Measurements from ENCODE around the gene FSCN2.

Gene FSCN2

GRCh38 chr17:81545160-81545949 lies 17.2 kb downstream of the FSCN2 start:
- DNase-seq (ENCODE audit: insufficient read length, low spot score) (no peak), FAIRE-seq (no peak)
- TF ChIP-seq CTCF (IDR thresholded peaks at IDR 0.05; ENCODE audit: insufficient read depth, missing control alignments), result no peak

DNA sequence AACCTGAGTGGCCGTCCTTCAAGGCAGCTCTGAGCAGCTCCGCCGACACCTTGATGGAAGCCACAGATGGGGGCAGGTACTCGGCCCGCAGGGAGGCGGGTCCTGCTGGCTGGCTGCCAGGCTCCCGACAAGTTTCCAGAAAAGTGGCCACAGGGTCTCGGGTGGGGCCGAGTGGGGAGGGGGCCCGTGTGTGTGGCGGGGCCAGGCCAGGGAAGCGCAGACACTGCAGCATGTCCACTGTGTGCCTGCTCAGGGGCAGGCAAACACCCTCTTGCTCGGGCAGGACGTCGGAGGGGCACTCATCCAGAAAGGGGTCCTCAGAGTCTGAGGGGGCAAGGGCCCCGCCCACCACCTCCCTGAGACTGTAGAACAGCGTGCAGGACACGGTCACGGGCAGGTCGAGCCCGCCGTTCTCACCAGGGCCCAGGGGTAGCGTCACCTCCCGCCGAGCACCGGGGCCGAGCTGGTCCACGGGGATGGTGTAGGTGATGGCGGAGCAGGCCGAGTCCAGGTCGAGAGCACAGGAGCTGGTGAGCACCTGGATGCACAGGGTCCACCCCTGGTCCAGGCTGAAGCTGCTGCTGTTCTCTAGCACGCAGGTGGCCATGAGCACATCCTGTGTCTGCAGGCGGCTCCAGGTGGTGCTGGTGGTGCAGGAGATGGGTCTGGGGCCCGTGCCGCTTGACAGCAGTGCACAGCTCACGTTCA lies 18.9 kb downstream of the FSCN2 start:
- DNase-seq (ENCODE audit: insufficient read length, low spot score) (no peak), FAIRE-seq (no peak)
- TF ChIP-seq CTCF (IDR thresholded peaks at IDR 0.05; ENCODE audit: insufficient read depth, missing control alignments), result no peak

- no peak for TF ChIP-seq CTCF (IDR thresholded peaks at IDR 0.05; ENCODE audit: insufficient read depth, missing control alignments)
- DNase-seq (ENCODE audit: insufficient read length, low spot score) (no peak), FAIRE-seq (no peak)
These were observed 19.4 kb downstream of the FSCN2 start for GRCh38 chr17:81547614-81547982.

DNA sequence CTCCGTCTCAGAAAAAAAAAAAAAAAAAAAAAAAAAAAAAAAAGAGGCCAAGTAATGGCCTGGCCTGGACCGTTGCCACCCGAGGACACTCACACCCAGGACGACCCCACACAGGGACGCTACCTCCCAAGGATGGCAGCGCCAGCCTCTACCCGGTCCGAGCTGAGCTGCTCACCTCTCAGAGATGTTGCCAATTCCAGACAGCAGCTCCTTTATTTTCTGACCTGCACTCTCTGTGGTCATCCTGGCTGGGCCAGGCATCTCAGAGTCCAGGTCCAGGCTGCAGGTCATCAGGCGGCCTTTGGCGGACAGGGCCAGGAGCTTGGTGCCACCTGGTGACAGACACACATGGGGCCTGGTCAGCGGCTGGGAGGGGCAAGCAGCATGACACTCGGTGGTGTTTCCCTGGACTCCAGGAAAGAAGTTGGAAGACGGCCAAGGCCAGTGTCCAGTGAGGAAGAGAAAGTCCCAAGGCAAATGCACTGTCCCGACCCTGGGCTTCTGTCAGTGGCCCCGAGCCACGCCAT lies 20.9 kb downstream of the FSCN2 start:
- DNase-seq (ENCODE audit: insufficient read length, low spot score), result no peak
- no peak for TF ChIP-seq CTCF (IDR thresholded peaks at IDR 0.05; ENCODE audit: insufficient read depth, missing control alignments)
- FAIRE-seq, result no peak

- DNase-seq (ENCODE audit: insufficient read length, low spot score), result no peak
- TF ChIP-seq CTCF (IDR thresholded peaks at IDR 0.05; ENCODE audit: insufficient read depth, missing control alignments), result no peak
- no peak for FAIRE-seq
These were observed 21.6 kb downstream of the FSCN2 start for GRCh38 chr17:81549826-81550225.

GRCh38 chr17:81550285-81550684 lies 22.1 kb downstream of the FSCN2 start:
- DNase-seq (ENCODE audit: insufficient read length, low spot score) (no peak), FAIRE-seq (no peak)
- no peak for TF ChIP-seq CTCF (IDR thresholded peaks at IDR 0.05; ENCODE audit: insufficient read depth, missing control alignments)
